ENCODE results near the gene GBGT1.

The GBGT1 gene

GRCh38 chr9:133113949-133114885 is 49.5 kb downstream of the GBGT1 start:
- peak in 10 of 14 donors; percentile 48 to 83 (median 68) for DNase-seq

- peak in 4 of 14 donors; percentile 23 to 88 (median 37) for DNase-seq
These were observed 50.4 kb downstream of the GBGT1 start for GRCh38 chr9:133113163-133113948.

GRCh38 chr9:133112663-133113026 is 51.1 kb downstream of the GBGT1 start:
- DNase-seq, result peak in 5 of 14 donors; percentile 24 to 78 (median 44)

GRCh38 chr9:133111808-133112662 is 51.7 kb downstream of the GBGT1 start:
- DNase-seq, result no peak

- DNase-seq, result no peak
These were observed 53.6 kb downstream of the GBGT1 start for GRCh38 chr9:133109931-133110650.

GRCh38 chr9:133108794-133109641 is 54.7 kb downstream of the GBGT1 start:
- DNase-seq, result no peak

- no peak for DNase-seq
These were observed 55.5 kb downstream of the GBGT1 start for GRCh38 chr9:133107961-133108793.

GRCh38 chr9:133107245-133107722 is 56.4 kb downstream of the GBGT1 start:
- DNase-seq, result no peak

GRCh38 chr9:133106511-133107244 is 57.0 kb downstream of the GBGT1 start:
- no peak for DNase-seq

- no peak for DNase-seq
These were observed 58.3 kb downstream of the GBGT1 start for GRCh38 chr9:133105461-133105770.

GRCh38 chr9:133104718-133105460 is 58.8 kb downstream of the GBGT1 start:
- no peak for DNase-seq

GRCh38 chr9:133103987-133104505 is 59.7 kb downstream of the GBGT1 start:
- DNase-seq, result no peak

- DNase-seq, result peak in 11 of 14 donors; percentile 27 to 81 (median 58)
These were observed 60.3 kb downstream of the GBGT1 start for GRCh38 chr9:133103183-133103986.
